ENCODE measurements around the gene NCKAP5.

NCKAP5 gene

GRCh38 chr2:132975193-132976105 is 592.8 kb downstream of the NCKAP5 start:
- Histone ChIP-seq H3K27me3 (ENCODE audit: insufficient read depth, insufficient read length) (no peaks in the 10 kb centered on the region), H3K36me3 (ENCODE audit: insufficient read depth, insufficient read length, low read length) (no peaks in the 10 kb centered on the region), H3K4me3 (ENCODE audit: insufficient read length, low read depth) (no peak overlapping the region), H3K9me3 (ENCODE audit: insufficient read depth, low read length) (no peaks in the 10 kb centered on the region), H3K9ac (ENCODE audit: insufficient read length, low read depth) (no peak overlapping the region), H3K4me1 (ENCODE audit: insufficient read depth, insufficient read length) (no peaks in the 10 kb centered on the region)
- no peak for TF ChIP-seq SUZ12 (IDR thresholded peaks at IDR 0.05; ENCODE audit: extremely low read depth, insufficient read depth, insufficient read length)
- no peak for TF ChIP-seq YY1 (IDR thresholded peaks at IDR 0.05; ENCODE audit: insufficient read depth, insufficient read length)
- TF ChIP-seq ZNF274 (IDR thresholded peaks at IDR 0.05; ENCODE audit: low read depth, low read length) = no peak
- peak; percentile 40 for DNase-seq (ENCODE audit: low read depth, low spot score)

GRCh38 chr2:132974467-132975095 is 593.7 kb downstream of the NCKAP5 start:
- H3K4me3 ChIP-seq (ENCODE audit: insufficient read length, low read depth) = no peak overlapping the region
- no peak for DNase-seq (ENCODE audit: low read depth, low spot score)
- no peaks in the 10 kb centered on the region for H3K36me3 ChIP-seq (ENCODE audit: insufficient read depth, insufficient read length, low read length)
- no peaks in the 10 kb centered on the region for H3K9me3 ChIP-seq (ENCODE audit: insufficient read depth, low read length)
- H3K9ac ChIP-seq (ENCODE audit: insufficient read length, low read depth) = no peak overlapping the region
- peaks cover 1% of the 10 kb centered on the region for H3K4me1 ChIP-seq (ENCODE audit: insufficient read depth, insufficient read length)
- TF ChIP-seq SUZ12 (IDR thresholded peaks at IDR 0.05; ENCODE audit: extremely low read depth, insufficient read depth, insufficient read length) = no peak
- no peak for TF ChIP-seq YY1 (IDR thresholded peaks at IDR 0.05; ENCODE audit: insufficient read depth, insufficient read length)
- TF ChIP-seq ZNF274 (IDR thresholded peaks at IDR 0.05; ENCODE audit: low read depth, low read length) = no peak
- no peaks in the 10 kb centered on the region for H3K27me3 ChIP-seq (ENCODE audit: insufficient read depth, insufficient read length)

GRCh38 chr2:132971310-132972061 is 596.8 kb downstream of the NCKAP5 start:
- TF ChIP-seq YY1 (IDR thresholded peaks at IDR 0.05; ENCODE audit: insufficient read depth, insufficient read length) (no peak), SUZ12 (IDR thresholded peaks at IDR 0.05; ENCODE audit: extremely low read depth, insufficient read depth, insufficient read length) (no peak), ZNF274 (IDR thresholded peaks at IDR 0.05; ENCODE audit: low read depth, low read length) (no peak)
- H3K36me3 ChIP-seq (ENCODE audit: insufficient read depth, insufficient read length, low read length) = no peaks in the 10 kb centered on the region
- DNase-seq (ENCODE audit: low read depth, low spot score) = no peak
- no peaks in the 10 kb centered on the region for H3K9me3 ChIP-seq (ENCODE audit: insufficient read depth, low read length)
- H3K4me3 ChIP-seq (ENCODE audit: insufficient read length, low read depth) = no peak overlapping the region
- no peak overlapping the region for H3K9ac ChIP-seq (ENCODE audit: insufficient read length, low read depth)
- no peaks in the 10 kb centered on the region for H3K27me3 ChIP-seq (ENCODE audit: insufficient read depth, insufficient read length)
- peaks cover 4% of the 10 kb centered on the region for H3K4me1 ChIP-seq (ENCODE audit: insufficient read depth, insufficient read length)

- Histone ChIP-seq H3K9ac (ENCODE audit: insufficient read length, low read depth) (no peak overlapping the region), H3K27me3 (ENCODE audit: insufficient read depth, insufficient read length) (no peaks in the 10 kb centered on the region), H3K4me1 (ENCODE audit: insufficient read depth, insufficient read length) (peaks cover 4% of the 10 kb centered on the region), H3K36me3 (ENCODE audit: insufficient read depth, insufficient read length, low read length) (no peaks in the 10 kb centered on the region), H3K4me3 (ENCODE audit: insufficient read length, low read depth) (no peak overlapping the region), H3K9me3 (ENCODE audit: insufficient read depth, low read length) (no peaks in the 10 kb centered on the region)
- TF ChIP-seq ZNF274 (IDR thresholded peaks at IDR 0.05; ENCODE audit: low read depth, low read length) (no peak), YY1 (IDR thresholded peaks at IDR 0.05; ENCODE audit: insufficient read depth, insufficient read length) (no peak), SUZ12 (IDR thresholded peaks at IDR 0.05; ENCODE audit: extremely low read depth, insufficient read depth, insufficient read length) (no peak)
- no peak for DNase-seq (ENCODE audit: low read depth, low spot score)
Measured at GRCh38 chr2:132969371-132969985, 598.8 kb downstream of the NCKAP5 start.

- TF ChIP-seq SUZ12 (IDR thresholded peaks at IDR 0.05; ENCODE audit: extremely low read depth, insufficient read depth, insufficient read length) (no peak), ZNF274 (IDR thresholded peaks at IDR 0.05; ENCODE audit: low read depth, low read length) (no peak), YY1 (IDR thresholded peaks at IDR 0.05; ENCODE audit: insufficient read depth, insufficient read length) (no peak)
- Histone ChIP-seq H3K4me1 (ENCODE audit: insufficient read depth, insufficient read length) (peaks cover 4% of the 10 kb centered on the region), H3K9me3 (ENCODE audit: insufficient read depth, low read length) (no peaks in the 10 kb centered on the region), H3K36me3 (ENCODE audit: insufficient read depth, insufficient read length, low read length) (no peaks in the 10 kb centered on the region), H3K9ac (ENCODE audit: insufficient read length, low read depth) (no peak overlapping the region), H3K4me3 (ENCODE audit: insufficient read length, low read depth) (no peak overlapping the region), H3K27me3 (ENCODE audit: insufficient read depth, insufficient read length) (no peaks in the 10 kb centered on the region)
- DNase-seq (ENCODE audit: low read depth, low spot score) = no peak
Measured at GRCh38 chr2:132965460-132965859, 602.8 kb downstream of the NCKAP5 start.

- no peak for DNase-seq (ENCODE audit: low read depth, low spot score)
- Histone ChIP-seq H3K9ac (ENCODE audit: insufficient read length, low read depth) (no peak overlapping the region), H3K27me3 (ENCODE audit: insufficient read depth, insufficient read length) (no peaks in the 10 kb centered on the region), H3K4me3 (ENCODE audit: insufficient read length, low read depth) (no peak overlapping the region), H3K9me3 (ENCODE audit: insufficient read depth, low read length) (no peaks in the 10 kb centered on the region), H3K36me3 (ENCODE audit: insufficient read depth, insufficient read length, low read length) (no peaks in the 10 kb centered on the region), H3K4me1 (ENCODE audit: insufficient read depth, insufficient read length) (no peaks in the 10 kb centered on the region)
- TF ChIP-seq ZNF274 (IDR thresholded peaks at IDR 0.05; ENCODE audit: low read depth, low read length) (no peak), YY1 (IDR thresholded peaks at IDR 0.05; ENCODE audit: insufficient read depth, insufficient read length) (no peak), SUZ12 (IDR thresholded peaks at IDR 0.05; ENCODE audit: extremely low read depth, insufficient read depth, insufficient read length) (no peak)
Measured at GRCh38 chr2:132963161-132963560, 605.1 kb downstream of the NCKAP5 start.

All from NT2/D1 (cell line).